GM12878 (cell line): ENCODE results near the gene PNMA5.

Experiments
- ATF3 ChIP-seq: IDR thresholded peaks from 2 replicates; pipeline ENCODE4 v1.6.1; 2011; ENCODE audit warnings: low read depth, mild to moderate bottlenecking, low read length, moderate library complexity, borderline replicate concordance; ENCODE audit errors: extremely low read depth
- CTCF ChIP-seq, 3 experiments: IDR thresholded peaks in 2 of 3; conservative IDR thresholded peaks in 1 of 3; 2 replicates each; pipeline ENCODE4 v1.5.1; 2011; ENCODE audit warnings: low read depth in 3 of 3, low read length in 3 of 3, mild to moderate bottlenecking in 3 of 3, control low read depth in 2 of 3, moderate library complexity in 2 of 3, inconsistent platforms in 1 of 3, mixed read lengths in 1 of 3; ENCODE audit not compliant: control insufficient read depth in 2 of 3, insufficient read depth in 1 of 3; ENCODE audit errors: extremely low read depth in 1 of 3
- EGR1 ChIP-seq, 2 experiments: IDR thresholded peaks; 1 replicate in 1 of 2; 2 replicates in 1 of 2; pipeline ENCODE4 v1.6.1; 2011 to 2012; ENCODE audit warnings: low read depth in 2 of 2, low read length in 2 of 2, borderline replicate concordance in 1 of 2, mild to moderate bottlenecking in 1 of 2, moderate library complexity in 1 of 2
- HCFC1 ChIP-seq: fragments of 150-350 bp; IDR thresholded peaks from 2 replicates; pipeline ENCODE4 v1.6.1; 2014; ENCODE audit warnings: low read length
- KAT2A ChIP-seq: conservative IDR thresholded peaks from 2 replicates; pipeline ENCODE4 v1.6.1; 2011; ENCODE audit warnings: low read depth, low read length; ENCODE audit not compliant: control insufficient read depth
- MAX ChIP-seq: IDR thresholded peaks from 2 replicates; pipeline ENCODE4 v1.6.1; 2012; ENCODE audit warnings: low read depth, low read length, improper control_type of control experiment
- PKNOX1 ChIP-seq: fragments of 450-650 bp; IDR thresholded peaks from 2 replicates; pipeline ENCODE4 v1.6.1; 2016; ENCODE audit warnings: mild to moderate bottlenecking
- PML ChIP-seq: IDR thresholded peaks from 2 replicates; pipeline ENCODE4 v1.6.1; 2012; ENCODE audit warnings: low read length, inconsistent platforms
- POLR2A ChIP-seq: IDR thresholded peaks from 2 replicates; pipeline ENCODE4 v1.6.1; 2011; ENCODE audit warnings: low read depth, mild to moderate bottlenecking, low read length
- SIN3A ChIP-seq: IDR thresholded peaks from 2 replicates; pipeline ENCODE4 v1.6.1; 2012; ENCODE audit warnings: low read depth, low read length, improper control_type of control experiment
- SMC3 ChIP-seq: IDR thresholded peaks from 2 replicates; pipeline ENCODE4 v1.6.1; 2011; ENCODE audit warnings: low read length, improper control_type of control experiment, borderline replicate concordance
- USF2 ChIP-seq: IDR thresholded peaks from 2 replicates; pipeline ENCODE4 v1.6.1; 2011; ENCODE audit warnings: low read depth, low read length, improper control_type of control experiment, borderline replicate concordance

GRCh38 chrX:152941328-152942076 lies 52.4 kb downstream of the PNMA5 start:
- no peak for TF ChIP-seq USF2
- TF ChIP-seq EGR1 (IDR thresholded peaks at IDR 0.05; ENCODE audit: borderline replicate concordance in 1 of 2, low read depth in 2 of 2, low read length in 2 of 2) = peak; percentile 35 to 85; a peak in 2 of 3 replicates
- TF ChIP-seq MAX = no peak
- TF ChIP-seq SIN3A = no peak
- TF ChIP-seq POLR2A = peak; percentile 64
- peak; percentile 62 for TF ChIP-seq HCFC1
- TF ChIP-seq ATF3 = no peak
- TF ChIP-seq SMC3 = peak; percentile 52
- peak; percentile 70 for TF ChIP-seq PKNOX1
- no peak for TF ChIP-seq KAT2A
- TF ChIP-seq PML = no peak
- peak; percentile 72 to 85 (median 75) for TF ChIP-seq CTCF (IDR thresholded peaks at IDR 0.05 in 2 of 3, conservative IDR thresholded peaks at IDR 0.05 in 1 of 3; ENCODE audit: control insufficient read depth in 2 of 3, extremely low read depth in 1 of 3, insufficient read depth in 1 of 3, low read depth in 3 of 3, low read length in 3 of 3)
